SK-N-MC (cell line): ENCODE results near the gene LGALS1.
A peak's percentile ranks its signal among the peaks of the same experiment; 100 is the strongest.

Experiments used
- DNase-seq: peaks from one replicate; pipeline ENCODE4 v3.0.0-alpha.2; 2011; ENCODE audit warnings: low read depth, low spot score
- H3K27ac ChIP-seq: fragments of 200-600 bp; sonication (generic); 2 replicates; pipeline ENCODE4 v1.5.1; 2016; ENCODE audit warnings: mixed run types
- H3K36me3 ChIP-seq: fragments of 200-600 bp; sonication (generic); 2 replicates; pipeline ENCODE4 v1.6.1; 2017; ENCODE audit warnings: antibody characterized with exemption, low read length, mixed read lengths; ENCODE audit not compliant: insufficient read depth
- H3K4me3 ChIP-seq: fragments of 200-600 bp; sonication (generic); 2 replicates; pipeline ENCODE4 v1.5.1; 2016
- H3K9ac ChIP-seq: fragments of 200-600 bp; sonication (generic); 2 replicates; pipeline ENCODE4 v1.8.0; 2017; ENCODE audit warnings: mixed run types, mixed read lengths; ENCODE audit not compliant: insufficient read length
- H3K9me3 ChIP-seq: fragments of 200-600 bp; sonication (generic); 2 replicates; pipeline ENCODE4 v1.6.1; 2017; ENCODE audit warnings: low read depth, mild to moderate bottlenecking, antibody characterized with exemption, low read length, moderate library complexity, mixed read lengths
- EZH2 ChIP-seq: fragments of 200-600 bp; sonication (generic); IDR thresholded peaks from one replicate; pipeline ENCODE4 v1.6.1; 2017; ENCODE audit warnings: antibody characterized with exemption
- FOXP2 ChIP-seq: optimal IDR thresholded peaks from 2 replicates; pipeline ENCODE3; 2011; ENCODE audit warnings: mild to moderate bottlenecking, moderate library complexity; ENCODE audit not compliant: insufficient read depth; ENCODE audit errors: extremely low read length, control extremely low read depth
- POLR2AphosphoS5 ChIP-seq: IDR thresholded peaks from 2 replicates; pipeline ENCODE4 v1.6.1; 2012; ENCODE audit warnings: mild to moderate bottlenecking, low read depth, low read length, borderline replicate concordance

LGALS1 gene

GRCh38 chr22:37636949-37637273 is 38.5 kb upstream of the LGALS1 start:
- no peak overlapping the region for H3K4me3 ChIP-seq
- H3K36me3 ChIP-seq, result no peaks in the 10 kb centered on the region
- TF ChIP-seq EZH2, result no peak
- TF ChIP-seq POLR2AphosphoS5, result no peak
- DNase-seq, result no peak
- no peak overlapping the region for H3K27ac ChIP-seq
- H3K9ac ChIP-seq, result no peak overlapping the region
- no peaks in the 10 kb centered on the region for H3K9me3 ChIP-seq

DNA sequence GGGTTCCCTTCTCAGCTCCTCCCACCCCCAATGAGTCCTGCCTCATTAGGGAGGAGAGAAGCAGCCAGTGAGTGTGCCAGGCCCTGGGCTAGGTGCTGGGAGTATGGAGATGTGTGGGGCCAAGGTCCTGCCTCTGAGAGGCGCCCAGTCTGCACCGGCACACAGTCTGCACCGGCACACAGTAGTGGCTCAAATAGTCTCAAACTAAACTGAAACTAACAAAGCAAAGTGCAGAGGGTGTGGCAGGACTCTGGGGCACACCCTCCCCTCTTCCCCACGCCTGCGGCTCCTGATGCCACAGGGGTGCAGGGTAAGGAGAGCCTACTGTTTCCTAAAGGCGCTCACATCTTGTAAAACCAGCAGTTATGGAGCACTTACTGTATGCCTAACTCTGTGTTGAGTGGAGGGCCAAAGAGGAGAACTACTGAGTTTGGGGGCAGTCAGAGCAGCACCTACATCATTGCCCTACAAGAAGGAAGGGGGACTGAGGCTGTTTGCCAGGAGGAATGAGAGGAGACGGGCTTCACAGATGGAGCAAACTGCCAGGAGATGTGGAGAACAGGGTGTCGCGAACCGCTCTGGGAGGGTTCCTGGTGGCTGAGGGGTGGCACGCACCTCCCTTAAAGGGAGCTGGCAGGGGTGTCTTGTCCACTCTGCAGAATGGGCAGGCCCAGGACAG is 36.9 kb upstream of the LGALS1 start:
- no peak for DNase-seq
- Histone ChIP-seq H3K9ac (no peak overlapping the region), H3K9me3 (no peaks in the 10 kb centered on the region), H3K36me3 (no peaks in the 10 kb centered on the region), H3K27ac (no peak overlapping the region), H3K4me3 (no peak overlapping the region)
- TF ChIP-seq POLR2AphosphoS5, result no peak
- no peak for TF ChIP-seq EZH2
- no peak for TF ChIP-seq FOXP2

GRCh38 chr22:37639070-37639760 is 36.2 kb upstream of the LGALS1 start, which contains the start of gene SH3BP1:
Gene SH3BP1, plus strand, starts transcription at chr22:37639669. Its CDS starts 119 bp downstream, at chr22:37639788.
- Histone ChIP-seq H3K27ac (no peak within 1 kb of the TSS), H3K36me3 (no peaks in the 10 kb centered on the region), H3K9ac (peak within 1 kb of the TSS; percentile 17), H3K4me3 (peak within 1 kb of the TSS; percentile 67), H3K9me3 (no peaks in the 10 kb centered on the region)
- DNase-seq, result no peak
- TF ChIP-seq POLR2AphosphoS5 (no peak), FOXP2 (no peak), EZH2 (no peak)

- H3K4me3 ChIP-seq, result peak overlapping the region; percentile 67
- TF ChIP-seq FOXP2, result no peak
- no peak for TF ChIP-seq EZH2
- TF ChIP-seq POLR2AphosphoS5, result no peak
- no peaks in the 10 kb centered on the region for H3K36me3 ChIP-seq
- no peaks in the 10 kb centered on the region for H3K9me3 ChIP-seq
- H3K9ac ChIP-seq, result peak overlapping the region; percentile 17
- no peak overlapping the region for H3K27ac ChIP-seq
- no peak for DNase-seq
Observed at GRCh38 chr22:37639771-37640590, 35.5 kb upstream of the LGALS1 start.

GRCh38 chr22:37640591-37641560 is 34.6 kb upstream of the LGALS1 start:
- Histone ChIP-seq H3K4me3 (no peak overlapping the region), H3K27ac (no peak overlapping the region), H3K9me3 (no peaks in the 10 kb centered on the region), H3K9ac (no peak overlapping the region), H3K36me3 (no peaks in the 10 kb centered on the region)
- DNase-seq, result no peak
- no peak for TF ChIP-seq FOXP2

GRCh38 chr22:37641561-37641949 is 33.9 kb upstream of the LGALS1 start:
- Histone ChIP-seq H3K36me3 (no peaks in the 10 kb centered on the region), H3K4me3 (no peak overlapping the region), H3K27ac (no peak overlapping the region), H3K9ac (no peak overlapping the region), H3K9me3 (no peaks in the 10 kb centered on the region)
- no peak for DNase-seq
- no peak for TF ChIP-seq EZH2
- TF ChIP-seq POLR2AphosphoS5, result no peak
- no peak for TF ChIP-seq FOXP2

- Histone ChIP-seq H3K9me3 (no peaks in the 10 kb centered on the region), H3K4me3 (no peak overlapping the region), H3K9ac (no peak overlapping the region), H3K27ac (no peak overlapping the region), H3K36me3 (no peaks in the 10 kb centered on the region)
- TF ChIP-seq EZH2, result no peak
- TF ChIP-seq POLR2AphosphoS5, result no peak
- no peak for DNase-seq
Observed at GRCh38 chr22:37643225-37643847, 32.1 kb upstream of the LGALS1 start.
